ES-I3 (cell line): ENCODE data around the gene FOXN3.

Experiments used
- H3K36me3 ChIP-seq: 2 replicates; pipeline ENCODE4 v1.6.1; 2013; ENCODE audit warnings: mild to moderate bottlenecking, low read length, control low read depth, moderate library complexity; ENCODE audit not compliant: insufficient read depth
- H3K4me1 ChIP-seq: 2 replicates; pipeline ENCODE4 v1.6.1; 2013; ENCODE audit warnings: mild to moderate bottlenecking, control low read depth, low read length; ENCODE audit not compliant: insufficient read depth
- H3K9ac ChIP-seq: 2 replicates; pipeline ENCODE4 v1.6.1; 2013; ENCODE audit warnings: low read depth, mild to moderate bottlenecking, low read length, moderate library complexity
- H3K9me3 ChIP-seq: 2 replicates; pipeline ENCODE4 v1.6.1; 2013; ENCODE audit warnings: mild to moderate bottlenecking, low read length, moderate library complexity; ENCODE audit not compliant: control insufficient read depth, insufficient read depth

The FOXN3 gene

GRCh38 chr14:89425931-89426330 lies 8.9 kb upstream of the FOXN3 start:
- Histone ChIP-seq H3K9ac (no peak overlapping the region), H3K9me3 (no peaks in the 10 kb centered on the region; the same call in 1 of the 2 replicates), H3K4me1 (peaks cover 55% of the 10 kb centered on the region), H3K36me3 (no peaks in the 10 kb centered on the region)

GRCh38 chr14:89424241-89424640 lies 7.2 kb upstream of the FOXN3 start:
- no peaks in the 10 kb centered on the region; the same call in 1 of the 2 replicates for H3K9me3 ChIP-seq
- no peak overlapping the region for H3K9ac ChIP-seq
- H3K36me3 ChIP-seq, result no peaks in the 10 kb centered on the region
- peaks cover 52% of the 10 kb centered on the region for H3K4me1 ChIP-seq

GRCh38 chr14:89422952-89423345 lies 5.9 kb upstream of the FOXN3 start:
- Histone ChIP-seq H3K9me3 (no peaks in the 10 kb centered on the region; the same call in 1 of the 2 replicates), H3K4me1 (peaks cover 46% of the 10 kb centered on the region), H3K9ac (no peak overlapping the region), H3K36me3 (no peaks in the 10 kb centered on the region)

DNA sequence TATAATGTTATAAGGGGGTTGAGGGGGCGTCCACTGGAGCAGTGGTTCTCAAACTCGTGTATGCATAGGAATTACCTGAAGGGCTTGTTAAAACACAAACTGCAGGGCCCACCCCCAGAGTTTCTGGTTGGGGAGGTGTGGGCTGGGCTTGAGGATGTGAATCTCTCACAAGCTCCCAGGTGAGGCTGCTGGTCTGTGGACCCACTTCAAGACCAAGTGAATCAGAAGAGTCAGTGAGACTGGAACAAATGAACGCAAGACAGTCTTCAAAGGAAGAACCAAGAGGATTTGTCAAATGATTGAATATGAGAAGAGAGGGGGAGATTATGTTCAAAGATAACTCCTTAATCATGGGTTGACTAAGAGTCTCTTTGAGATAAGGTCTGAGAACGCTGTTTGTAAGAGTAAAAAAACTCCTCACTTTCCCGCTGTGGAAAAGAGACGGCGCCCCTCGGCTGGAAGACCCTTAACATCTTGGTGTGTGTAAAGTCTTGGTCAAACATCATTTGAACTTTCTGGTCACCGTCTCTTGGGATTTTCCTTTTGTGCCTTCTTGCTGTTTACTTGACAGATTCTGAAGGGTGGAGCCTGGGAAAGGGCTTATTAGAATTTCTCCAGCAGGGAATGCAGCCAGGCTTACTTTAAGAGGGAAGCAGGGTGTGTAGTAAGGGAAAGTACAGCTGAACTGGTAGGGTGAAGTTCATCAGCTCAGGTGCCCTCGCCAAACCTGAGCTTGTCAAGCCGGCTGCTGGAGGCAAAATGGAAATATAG lies 5.3 kb upstream of the FOXN3 start:
- no peak overlapping the region for H3K9ac ChIP-seq
- peaks cover 41% of the 10 kb centered on the region for H3K4me1 ChIP-seq
- no peaks in the 10 kb centered on the region; the same call in 1 of the 2 replicates for H3K9me3 ChIP-seq
- H3K36me3 ChIP-seq, result no peaks in the 10 kb centered on the region

GRCh38 chr14:89420502-89420901 lies 3.5 kb upstream of the FOXN3 start:
- Histone ChIP-seq H3K9ac (no peak overlapping the region), H3K9me3 (no peaks in the 10 kb centered on the region), H3K4me1 (peaks cover 41% of the 10 kb centered on the region), H3K36me3 (no peaks in the 10 kb centered on the region)

DNA sequence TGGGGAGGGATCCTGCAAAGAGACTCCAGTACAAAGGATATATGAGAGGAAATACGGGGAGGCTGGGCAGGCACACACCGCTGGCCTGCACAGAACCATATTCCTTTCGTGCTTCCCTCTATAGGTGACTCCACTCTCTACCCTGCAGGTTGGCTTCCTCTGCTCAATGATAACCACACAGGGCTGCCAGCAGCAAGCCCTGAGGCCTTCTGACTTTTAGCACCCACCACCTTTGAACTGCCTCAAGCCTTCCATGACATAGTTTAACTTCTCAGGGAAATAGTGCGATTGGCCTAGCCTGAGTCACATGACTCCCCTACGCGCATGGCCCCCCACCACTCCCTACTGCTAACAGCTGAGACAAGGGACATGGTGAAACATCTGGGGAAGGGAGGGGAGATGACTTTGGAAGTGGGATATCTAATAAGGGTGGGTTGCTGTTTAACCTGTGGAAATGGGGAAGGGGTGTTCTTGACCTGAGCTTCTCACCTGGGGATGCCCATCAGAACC lies 3.0 kb upstream of the FOXN3 start:
- Histone ChIP-seq H3K4me1 (peaks cover 41% of the 10 kb centered on the region), H3K9me3 (no peaks in the 10 kb centered on the region), H3K9ac (no peak overlapping the region), H3K36me3 (no peaks in the 10 kb centered on the region)

DNA sequence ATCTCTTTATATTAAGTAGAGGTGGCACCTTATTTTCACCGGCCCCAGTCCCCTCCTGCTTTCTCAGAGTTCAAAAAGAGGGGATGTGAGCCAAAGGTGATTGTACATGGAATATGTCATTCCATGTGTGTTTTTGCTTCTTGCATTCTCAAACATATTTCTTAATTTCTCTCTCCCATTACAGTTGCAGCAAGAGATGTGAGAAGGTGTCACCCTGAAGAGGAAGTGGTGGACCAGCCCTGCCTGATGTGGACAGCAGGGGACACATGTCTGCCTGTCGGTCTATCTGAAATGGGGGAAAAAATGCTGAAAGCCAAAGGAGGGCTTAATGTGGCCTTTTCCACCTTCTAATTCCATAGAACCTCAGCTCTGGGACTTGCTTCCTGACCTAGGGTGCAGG lies 1.9 kb upstream of the FOXN3 start:
- Histone ChIP-seq H3K36me3 (no peaks in the 10 kb centered on the region), H3K9me3 (no peaks in the 10 kb centered on the region), H3K9ac (no peak overlapping the region), H3K4me1 (peaks cover 36% of the 10 kb centered on the region)

DNA sequence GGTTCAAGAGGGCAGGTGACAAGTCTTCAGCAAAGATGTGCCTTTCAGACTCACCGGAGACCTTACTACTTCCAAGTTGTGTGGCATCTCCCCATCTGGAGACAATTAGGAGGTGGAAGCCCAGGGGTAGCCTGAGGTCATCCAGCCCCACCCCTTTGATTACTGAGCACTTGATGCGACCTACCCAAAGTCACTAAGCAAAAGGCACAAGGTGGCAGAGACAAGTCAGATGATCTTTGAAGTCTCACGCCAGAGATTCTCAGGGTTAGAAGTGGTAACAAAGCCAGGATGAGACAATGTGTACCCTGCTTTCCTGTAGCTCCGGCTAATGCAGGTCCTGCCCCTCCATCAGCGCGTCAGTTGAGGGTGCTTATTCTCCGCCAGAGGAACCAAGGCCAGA lies 1.4 kb upstream of the FOXN3 start:
- Histone ChIP-seq H3K9ac (peak overlapping the region; percentile 94), H3K9me3 (no peaks in the 10 kb centered on the region), H3K4me1 (peaks cover 31% of the 10 kb centered on the region), H3K36me3 (no peaks in the 10 kb centered on the region)

GRCh38 chr14:89417465-89418225 lies 612 bp upstream of the FOXN3 start:
- Histone ChIP-seq H3K9ac (peak overlapping the region; percentile 94), H3K36me3 (peaks cover 5% of the 10 kb centered on the region; the same call in 1 of the 2 replicates), H3K4me1 (peaks cover 24% of the 10 kb centered on the region), H3K9me3 (no peaks in the 10 kb centered on the region)

- Histone ChIP-seq H3K4me1 (peaks cover 21% of the 10 kb centered on the region), H3K9ac (peak overlapping the region; percentile 89), H3K9me3 (no peaks in the 10 kb centered on the region), H3K36me3 (peaks cover 11% of the 10 kb centered on the region; the same call in 1 of the 2 replicates)
Measured at GRCh38 chr14:89416002-89416995, 734 bp downstream of the FOXN3 start.

GRCh38 chr14:89415159-89415558 lies 1.9 kb downstream of the FOXN3 start:
- H3K9ac ChIP-seq, result peak overlapping the region; percentile 89; the same call in 1 of the 2 replicates
- no peaks in the 10 kb centered on the region for H3K9me3 ChIP-seq
- H3K36me3 ChIP-seq, result peaks cover 21% of the 10 kb centered on the region; the same call in 1 of the 2 replicates
- H3K4me1 ChIP-seq, result peaks cover 24% of the 10 kb centered on the region

DNA sequence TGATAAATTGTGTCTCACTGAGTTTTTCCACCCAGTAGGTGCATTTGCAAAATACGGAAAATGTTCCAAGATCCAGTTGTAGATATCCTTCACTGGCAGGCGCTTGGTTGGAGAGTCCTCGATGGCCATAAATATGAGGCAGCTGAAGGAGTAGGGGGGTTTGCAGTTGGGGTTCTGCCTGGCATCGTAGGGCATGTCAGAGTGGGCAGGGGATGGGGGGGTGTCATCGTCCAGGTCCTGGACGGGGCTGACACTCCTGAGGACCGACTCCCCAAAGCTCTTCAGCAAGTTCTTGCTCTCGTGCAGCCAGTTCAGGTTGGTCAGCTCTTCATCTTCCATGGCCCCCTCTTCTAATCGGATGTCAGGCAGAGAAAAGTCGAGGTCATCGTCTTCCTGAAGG lies 5.1 kb downstream of the FOXN3 start:
- Histone ChIP-seq H3K4me1 (peaks cover 29% of the 10 kb centered on the region), H3K9ac (no peak overlapping the region), H3K9me3 (no peaks in the 10 kb centered on the region), H3K36me3 (peaks cover 22% of the 10 kb centered on the region; the same call in 1 of the 2 replicates)

- H3K9ac ChIP-seq, result 0 out of 2 replicates have a peak overlapping the region, but pooled peaks have one; percentile 9
- H3K9me3 ChIP-seq, result no peaks in the 10 kb centered on the region
- peaks cover 30% of the 10 kb centered on the region for H3K4me1 ChIP-seq
- peaks cover 30% of the 10 kb centered on the region for H3K36me3 ChIP-seq
Measured at GRCh38 chr14:89409961-89410360, 7.1 kb downstream of the FOXN3 start.
